Activated CD8-positive, alpha-beta memory T cell treated with anti-CD3 and anti-CD28 coated beads, Interleukin-2, amount 50 U/mL, for 48 hours (primary cell): ENCODE results near the gene ENOX1.

Source experiments
- DNase-seq: peaks from one replicate; pipeline ENCODE4 v3.0.0-alpha.2; 2020

The ENOX1 gene

GRCh38 chr13:43664700-43665191 lies 122.0 kb downstream of the ENOX1 start:
- no peak for DNase-seq

- DNase-seq = no peak
Measured at GRCh38 chr13:43663474-43664090, 123.2 kb downstream of the ENOX1 start.

- no peak for DNase-seq
Measured at GRCh38 chr13:43662976-43663375, 123.8 kb downstream of the ENOX1 start.

- no peak for DNase-seq
Measured at GRCh38 chr13:43661161-43661830, 125.5 kb downstream of the ENOX1 start.

- DNase-seq = no peak
Measured at GRCh38 chr13:43657485-43657884, 129.3 kb downstream of the ENOX1 start.

GRCh38 chr13:43653980-43654379 lies 132.8 kb downstream of the ENOX1 start:
- DNase-seq = no peak

- no peak for DNase-seq
Measured at GRCh38 chr13:43653395-43653794, 133.4 kb downstream of the ENOX1 start.

- no peak for DNase-seq
Measured at GRCh38 chr13:43652760-43653159, 134.0 kb downstream of the ENOX1 start.

GRCh38 chr13:43650882-43651281 lies 135.9 kb downstream of the ENOX1 start:
- no peak for DNase-seq

- no peak for DNase-seq
Measured at GRCh38 chr13:43648733-43649132, 138.0 kb downstream of the ENOX1 start.

- no peak for DNase-seq
Measured at GRCh38 chr13:43647471-43647870, 139.3 kb downstream of the ENOX1 start.

- DNase-seq = no peak
Measured at GRCh38 chr13:43640476-43640875, 146.3 kb downstream of the ENOX1 start.

- DNase-seq = no peak
Measured at GRCh38 chr13:43631106-43631505, 155.7 kb downstream of the ENOX1 start.

- DNase-seq = no peak
Measured at GRCh38 chr13:43629691-43630480, 156.9 kb downstream of the ENOX1 start.

GRCh38 chr13:43626994-43627393 lies 159.8 kb downstream of the ENOX1 start:
- DNase-seq = no peak

- DNase-seq = no peak
Measured at GRCh38 chr13:43614063-43614462, 172.7 kb downstream of the ENOX1 start.

GRCh38 chr13:43611281-43612273 lies 175.2 kb downstream of the ENOX1 start:
- DNase-seq = no peak

GRCh38 chr13:43608400-43609137 lies 178.2 kb downstream of the ENOX1 start:
- no peak for DNase-seq

- DNase-seq = no peak
Measured at GRCh38 chr13:43597599-43597945, 189.2 kb downstream of the ENOX1 start.

- peak; percentile 56 for DNase-seq
Measured at GRCh38 chr13:43596924-43597598, 189.7 kb downstream of the ENOX1 start.

GRCh38 chr13:43596006-43596405 lies 190.8 kb downstream of the ENOX1 start:
- no peak for DNase-seq
